Endothelial cell of umbilical vein (primary cell): ENCODE measurements around the gene ZBTB8A. TPM values are rescaled to one million over a fixed set of nuclear protein-coding genes. Genes with fewer than 3 reads are reported as not detected.

Experiments
- BruUV-seq: library from RNA; stranded (reverse); fragments of 400-500 nt; replicated peaks from 2 replicates; lab custom pipeline; 2021; lab: Mats Ljungman, UMichigan
- CTCF ChIA-PET: fragments of 300-600, 350-600 bp; sonication (Branson Sonifier 250); formaldehyde crosslinking; loops from one replicate; lab custom pipeline; 2021; ENCODE audit warnings: antibody characterized with exemption, inconsistent platforms; lab: Charles Lee
- POLR2A ChIA-PET: fragments of 300-600, 350-600 bp; sonication (Branson Sonifier 250); formaldehyde crosslinking; loops from one replicate; lab custom pipeline; 2021; ENCODE audit warnings: antibody characterized with exemption, inconsistent platforms; lab: Charles Lee
- DNase-seq: peaks from one replicate; pipeline ENCODE4 v3.0.0-alpha.2; 2011; ENCODE audit warnings: low read depth, low spot score
- FAIRE-seq: peaks from 2 replicates; lab custom pipeline; 2011; peaks lifted over from hg19 to GRCh38; lab: Jason Lieb, UNC
- H2AFZ ChIP-seq: 2 replicates; pipeline ENCODE4 v1.6.0; 2012; ENCODE audit warnings: low read depth, low read length, control low read depth, inconsistent platforms
- H3K27ac ChIP-seq: 2 replicates; pipeline ENCODE4 v1.5.1; 2011; ENCODE audit warnings: low read depth, mild to moderate bottlenecking, control low read depth, low read length, moderate library complexity; ENCODE audit not compliant: insufficient read depth
- H3K27me3 ChIP-seq, 2 experiments: 2 replicates each; pipeline versions ENCODE4 v1.6.0 to v1.6.1; 2011; ENCODE audit warnings: low read length in 2 of 2, mixed read lengths in 1 of 2; ENCODE audit not compliant: control insufficient read depth in 2 of 2, insufficient read depth in 2 of 2
- H3K36me3 ChIP-seq, 2 experiments: 2 replicates in 1 of 2; 3 replicates in 1 of 2; pipeline ENCODE4 v1.5.1; 2011; ENCODE audit warnings: low read length in 2 of 2, mild to moderate bottlenecking in 1 of 2, moderate library complexity in 1 of 2; ENCODE audit not compliant: control insufficient read depth in 2 of 2, insufficient read depth in 2 of 2; ENCODE audit errors: extremely low read depth in 1 of 2
- H3K4me1 ChIP-seq: 3 replicates; pipeline ENCODE4 v1.5.1; 2011; ENCODE audit warnings: mild to moderate bottlenecking, low read length; ENCODE audit not compliant: control insufficient read depth, insufficient read depth; ENCODE audit errors: extremely low read depth
- H3K4me2 ChIP-seq: 2 replicates; pipeline ENCODE4 v1.6.1; 2011; ENCODE audit warnings: low read length, control low read depth, mixed read lengths; ENCODE audit not compliant: insufficient read depth
- H3K4me3 ChIP-seq, 3 experiments: fragments of 200-600 bp in 1 of 3; sonication (generic), shearing (Covaris generic) in 1 of 3; replicated peaks in 1 of 3; 2 replicates each; pipeline ENCODE4 v1.5.1; 2011 to 2016; ENCODE audit warnings: control low read depth in 3 of 3, low read length in 3 of 3, mild to moderate bottlenecking in 2 of 3, inconsistent platforms in 1 of 3, low read depth in 1 of 3, moderate library complexity in 1 of 3; ENCODE audit not compliant: insufficient read depth in 1 of 3
- H3K79me2 ChIP-seq: 2 replicates; pipeline ENCODE4 v1.6.0; 2012; ENCODE audit warnings: low read length, inconsistent platforms; ENCODE audit not compliant: control insufficient read depth, insufficient read depth
- H3K9ac ChIP-seq: replicated peaks from 2 replicates; pipeline ENCODE3; 2011; ENCODE audit warnings: low read length, control low read depth; ENCODE audit not compliant: insufficient read depth; ENCODE audit errors: extremely low read depth
- H3K9me1 ChIP-seq: replicated peaks from 3 replicates; pipeline ENCODE4 v1.6.0; 2011; ENCODE audit warnings: mild to moderate bottlenecking, low read length; ENCODE audit not compliant: control insufficient read depth, insufficient read depth; ENCODE audit errors: extremely low read depth
- H3K9me3 ChIP-seq: replicated peaks from 2 replicates; pipeline ENCODE4 v1.5.1; 2012; ENCODE audit warnings: low read length, inconsistent platforms; ENCODE audit not compliant: control insufficient read depth, insufficient read depth
- H4K20me1 ChIP-seq: replicated peaks from 2 replicates; pipeline ENCODE3; 2011; ENCODE audit warnings: mild to moderate bottlenecking, low read length; ENCODE audit not compliant: control insufficient read depth, insufficient read depth; ENCODE audit errors: extremely low read depth
- EZH2 ChIP-seq: IDR thresholded peaks from 2 replicates; pipeline ENCODE4 v1.6.1; 2012; ENCODE audit warnings: borderline replicate concordance, low read depth, mild to moderate bottlenecking, moderate library complexity, low read length, inconsistent platforms; ENCODE audit not compliant: severe bottlenecking
- FOS ChIP-seq: IDR thresholded peaks from 2 replicates; pipeline ENCODE4 v1.6.1; 2011; ENCODE audit warnings: mild to moderate bottlenecking, low read length, moderate library complexity, borderline replicate concordance; ENCODE audit not compliant: insufficient read depth
- GATA2 ChIP-seq: IDR thresholded peaks from 2 replicates; pipeline ENCODE4 v1.7.0; 2011; ENCODE audit warnings: low read depth, mild to moderate bottlenecking, moderate library complexity, mixed read lengths, low read length; ENCODE audit not compliant: insufficient read length, insufficient read depth
- JUN ChIP-seq: IDR thresholded peaks from 2 replicates; pipeline ENCODE4 v1.6.1; 2011; ENCODE audit warnings: borderline replicate concordance, low read depth; ENCODE audit not compliant: insufficient read length, insufficient read depth
- MYC ChIP-seq: IDR thresholded peaks from one replicate; pipeline ENCODE4 v1.6.1; 2011; ENCODE audit warnings: mild to moderate bottlenecking, low read depth, low read length
- POLR2A ChIP-seq: IDR thresholded peaks from 2 replicates; pipeline ENCODE4 v1.6.1; 2012; ENCODE audit warnings: low read depth, mild to moderate bottlenecking, control low read depth, low read length
- POLR2AphosphoS5 ChIP-seq: IDR thresholded peaks from 2 replicates; pipeline ENCODE4 v1.6.1; 2012; ENCODE audit warnings: low read depth, mild to moderate bottlenecking, control low read depth, low read length, moderate library complexity; ENCODE audit not compliant: insufficient read depth
- dilution Hi-C: fragments of 300-500 bp; cut with MboI; formaldehyde crosslinking; loops from one replicate; pipeline ENCODE4 v1.15.0; 2019; ENCODE audit warnings: low sequenced_read_pairs; ENCODE audit not compliant: extremely low pct_ligation_motif_present
- intact Hi-C: fragments of 100-400 bp; cut with micrococcal nuclease; formaldehyde crosslinking; loops from one replicate; pipeline ENCODE4 v1.10.0; 2022
- polyA plus RNA-seq, 4 experiments: library from polyadenylated mRNA; depleted of rRNA in 3 of 4; stranded (reverse) in 3 of 4; unstranded in 1 of 4; fragments of >200 nt; gene quantifications; 2 replicates each; pipeline versions ENCODE4 v1.2.1 to v1.2.3, GENCODE V29; 2011 to 2012; ENCODE audit warnings: missing spikeins in 1 of 4
- total RNA-seq: library from RNA; stranded (reverse); gene quantifications from 2 replicates; pipeline ENCODE4 v1.2.3, GENCODE V29; 2021
- TF ChIP-seq, protein P1 (sequence below): IDR thresholded peaks from 2 replicates; pipeline ENCODE4 v1.6.1; 2011; ENCODE audit not compliant: insufficient read depth, insufficient read length
- TF ChIP-seq, protein P2 (sequence below), 2 donors: IDR thresholded peaks; 1 replicate in 1 of 2; 2 replicates in 1 of 2; pipeline ENCODE4 v1.5.1; 2011; ENCODE audit warnings: low read length in 2 of 2, mild to moderate bottlenecking in 2 of 2, moderate library complexity in 2 of 2, control low read depth in 1 of 2, inconsistent platforms in 1 of 2, low read depth in 1 of 2; ENCODE audit not compliant: insufficient read depth in 1 of 2; ENCODE audit errors: extremely low read depth in 1 of 2

Gene ZBTB8A
- total and polyA plus RNA-seq, 2 donors (not counting 3 experiments of a cell fraction or from before 2014, with no cell fraction given): 3.1 to 9.6 TPM

DNA sequence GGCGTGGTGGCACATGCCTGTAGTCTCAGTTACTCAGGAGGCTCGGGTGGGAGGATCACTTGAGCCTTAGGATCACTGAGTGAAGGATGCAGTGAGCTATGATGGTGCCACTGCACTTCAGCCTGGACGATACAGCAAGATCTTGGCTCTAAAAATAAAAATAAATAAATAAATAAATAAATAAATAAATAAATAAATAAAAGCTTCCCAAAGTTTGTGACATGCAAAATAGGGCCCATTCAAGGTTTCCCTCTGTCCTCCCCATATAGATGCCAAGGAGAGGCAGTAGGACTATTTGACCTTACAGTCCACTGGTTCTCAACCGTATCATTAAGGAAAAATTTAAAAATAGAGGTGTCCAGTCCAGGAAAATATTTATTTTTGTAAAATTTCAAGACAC lies 70.0 kb downstream of the ZBTB8A start:
- ChIA-PET CTCF (interaction anchor here (0.8 to 2.9 kb wide), 2 partner anchors 12 to 89 kb away, joined by 3 to 10 read pairs; no protein-coding TSS in a partner anchor), POLR2A (interaction anchor here (0.7 kb wide), 1 partner anchor 14 kb away, joined by 3 read pairs; no protein-coding TSS in a partner anchor)
- Histone ChIP-seq H3K27me3 (no peaks in the 10 kb centered on the region), H3K79me2 (no peaks in the 10 kb centered on the region), H3K4me1 (no peaks in the 10 kb centered on the region), H4K20me1 (no peaks in the 10 kb centered on the region), H3K27ac (no peak overlapping the region), H3K9me3 (no peaks in the 10 kb centered on the region), H3K9ac (no peak overlapping the region), H3K4me3 (no peak overlapping the region), H3K36me3 (peaks cover 0 to 2% of the 10 kb centered on the region in 2 experiments), H2AFZ (no peak overlapping the region), H3K4me2 (no peak overlapping the region), H3K9me1 (no peaks in the 10 kb centered on the region)
- no TSS peak for BruUV-seq
- DNase-seq: no peak
- FAIRE-seq: no peak
- TF ChIP-seq, protein P1, sequence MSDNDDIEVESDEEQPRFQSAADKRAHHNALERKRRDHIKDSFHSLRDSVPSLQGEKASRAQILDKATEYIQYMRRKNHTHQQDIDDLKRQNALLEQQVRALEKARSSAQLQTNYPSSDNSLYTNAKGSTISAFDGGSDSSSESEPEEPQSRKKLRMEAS: no peak
- TF ChIP-seq FOS (no peak), POLR2AphosphoS5 (no peak), EZH2 (no peak), JUN (no peak), MYC (no peak), POLR2A (no peak), GATA2 (no peak)
- TF ChIP-seq, protein P2, sequence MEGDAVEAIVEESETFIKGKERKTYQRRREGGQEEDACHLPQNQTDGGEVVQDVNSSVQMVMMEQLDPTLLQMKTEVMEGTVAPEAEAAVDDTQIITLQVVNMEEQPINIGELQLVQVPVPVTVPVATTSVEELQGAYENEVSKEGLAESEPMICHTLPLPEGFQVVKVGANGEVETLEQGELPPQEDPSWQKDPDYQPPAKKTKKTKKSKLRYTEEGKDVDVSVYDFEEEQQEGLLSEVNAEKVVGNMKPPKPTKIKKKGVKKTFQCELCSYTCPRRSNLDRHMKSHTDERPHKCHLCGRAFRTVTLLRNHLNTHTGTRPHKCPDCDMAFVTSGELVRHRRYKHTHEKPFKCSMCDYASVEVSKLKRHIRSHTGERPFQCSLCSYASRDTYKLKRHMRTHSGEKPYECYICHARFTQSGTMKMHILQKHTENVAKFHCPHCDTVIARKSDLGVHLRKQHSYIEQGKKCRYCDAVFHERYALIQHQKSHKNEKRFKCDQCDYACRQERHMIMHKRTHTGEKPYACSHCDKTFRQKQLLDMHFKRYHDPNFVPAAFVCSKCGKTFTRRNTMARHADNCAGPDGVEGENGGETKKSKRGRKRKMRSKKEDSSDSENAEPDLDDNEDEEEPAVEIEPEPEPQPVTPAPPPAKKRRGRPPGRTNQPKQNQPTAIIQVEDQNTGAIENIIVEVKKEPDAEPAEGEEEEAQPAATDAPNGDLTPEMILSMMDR (IDR thresholded peaks at IDR 0.05; ENCODE audit: extremely low read depth in 1 of 2, insufficient read depth in 1 of 2, low read depth in 1 of 2, low read length in 2 of 2): no peak
- intact Hi-C loops (no loop called here), dilution Hi-C loops (no loop called here)
